ENCODE data around the gene VAV2.

Gene VAV2

GRCh38 chr9:133973111-133973790, 18.9 kb downstream of the VAV2 start:
- FAIRE-seq = no peak
- DNase-seq (ENCODE audit: insufficient read length, low spot score) = no peak
- TF ChIP-seq CTCF (IDR thresholded peaks at IDR 0.05; ENCODE audit: insufficient read depth, missing control alignments) = no peak

GRCh38 chr9:133971981-133972941, 19.9 kb downstream of the VAV2 start:
- DNase-seq (ENCODE audit: insufficient read length, low spot score) (no peak), FAIRE-seq (no peak)
- no peak for TF ChIP-seq CTCF (IDR thresholded peaks at IDR 0.05; ENCODE audit: insufficient read depth, missing control alignments)

GRCh38 chr9:133971121-133971951, 20.8 kb downstream of the VAV2 start:
- FAIRE-seq = no peak

GRCh38 chr9:133970581-133971058, 21.5 kb downstream of the VAV2 start:
- FAIRE-seq = no peak
- TF ChIP-seq CTCF (IDR thresholded peaks at IDR 0.05; ENCODE audit: insufficient read depth, missing control alignments) = no peak
- no peak for DNase-seq (ENCODE audit: insufficient read length, low spot score)

More at GRCh38 chr9:133971121-133971951, 20.8 kb downstream of the VAV2 start:
- TF ChIP-seq CTCF (IDR thresholded peaks at IDR 0.05; ENCODE audit: insufficient read depth, missing control alignments) = no peak
- DNase-seq (ENCODE audit: insufficient read length, low spot score) = no peak

GRCh38 chr9:133969681-133970580, 22.2 kb downstream of the VAV2 start:
- TF ChIP-seq CTCF (IDR thresholded peaks at IDR 0.05; ENCODE audit: insufficient read depth, missing control alignments) = no peak
- DNase-seq (ENCODE audit: insufficient read length, low spot score) = no peak
- FAIRE-seq = no peak

All from D721Med (cell line).